HCT116 (cell line): ENCODE data around the gene SLC4A7. TPM values are rescaled to one million over a fixed set of nuclear protein-coding genes. Genes with fewer than 3 reads are reported as not detected.
A peak's percentile ranks its signal among the peaks of the same experiment; 100 is the strongest.

Source experiments
- ATAC-seq: fragments of 200-7000 bp; cut with Tn5 transposase; 2 replicates; pipeline ENCODE4 v1.9.1; 2020; ENCODE audit warnings: mild to moderate bottlenecking, moderate library complexity
- BruUV-seq: library from RNA; stranded (reverse); fragments of 400-500 nt; replicated peaks from 2 replicates; lab custom pipeline; 2021; lab: Mats Ljungman, UMichigan
- CTCF ChIA-PET: fragments of 300-600 bp; sonication (Branson Sonifier 250); formaldehyde crosslinking; loops from one replicate; lab custom pipeline; 2021; ENCODE audit warnings: antibody characterized with exemption; lab: Charles Lee
- POLR2A ChIA-PET: fragments of 300-600, 350-600 bp; sonication (Branson Sonifier 250); formaldehyde crosslinking; loops from one replicate; lab custom pipeline; 2021; ENCODE audit warnings: antibody characterized with exemption; lab: Charles Lee
- RAD21 ChIA-PET, 2 experiments: fragments of 300-600 bp; sonication (Branson Sonifier 250); formaldehyde crosslinking; loops; one replicate each; lab custom pipeline; 2023; ENCODE audit warnings: low total read pairs in 2 of 2; ENCODE audit not compliant: uncharacterized antibody in 2 of 2, unreplicated experiment in 2 of 2, low non-redundant PET in 1 of 2; lab: Charles Lee
- DNase-seq: peaks from one replicate; pipeline ENCODE4 v3.0.0-alpha.2; 2010; ENCODE audit warnings: low read depth, low spot score
- H2AFZ ChIP-seq: fragments of 200-600 bp; shearing (Covaris generic), sonication (generic); 2 replicates; pipeline ENCODE4 v1.6.1; 2017; ENCODE audit warnings: low read depth, mixed run types, mixed read lengths, antibody characterized with exemption, low read length; ENCODE audit not compliant: poor library complexity, severe bottlenecking
- H3K27ac ChIP-seq: 2 replicates; pipeline ENCODE4 v1.5.1; 2012; ENCODE audit warnings: low read depth, low read length
- H3K27me3 ChIP-seq: fragments of 200-600 bp; sonication (generic); 2 replicates; pipeline ENCODE4 v1.6.1; 2016; ENCODE audit warnings: mixed run types, low read length, mixed read lengths; ENCODE audit not compliant: insufficient read depth
- H3K36me3 ChIP-seq, 2 experiments: fragments of 200-500 bp in 1 of 2; fragments of 200-600 bp in 1 of 2; sonication (Bioruptor generic) in 1 of 2; sonication (generic) in 1 of 2; 2 replicates each; pipeline versions ENCODE4 v1.5.1 to v1.6.1; 2014 to 2016; ENCODE audit warnings: low read length in 2 of 2, inconsistent platforms in 1 of 2, mixed read lengths in 1 of 2, mixed run types in 1 of 2; ENCODE audit not compliant: insufficient read depth in 2 of 2, control insufficient read depth in 1 of 2
- H3K4me1 ChIP-seq, 2 experiments: fragments of 200-600 bp in 1 of 2; sonication (generic) in 1 of 2; 2 replicates each; pipeline versions ENCODE4 v1.5.1 to v1.6.1; 2012 to 2017; ENCODE audit warnings: low read length in 2 of 2, inconsistent platforms in 1 of 2, mild to moderate bottlenecking in 1 of 2, mixed read lengths in 1 of 2, mixed run types in 1 of 2, moderate library complexity in 1 of 2; ENCODE audit not compliant: insufficient read depth in 2 of 2, control insufficient read depth in 1 of 2
- H3K4me2 ChIP-seq: fragments of 200-600 bp; sonication (generic); 2 replicates; pipeline ENCODE4 v1.6.1; 2017; ENCODE audit warnings: mixed run types, low read length, mixed read lengths
- H3K4me3 ChIP-seq, 2 experiments: fragments of 200-600 bp in 1 of 2; sonication (generic) in 1 of 2; replicated peaks in 1 of 2; 2 replicates each; pipeline ENCODE4 v1.5.1; 2011 to 2016; ENCODE audit warnings: low read length in 2 of 2, control low read depth in 1 of 2, low read depth in 1 of 2, mild to moderate bottlenecking in 1 of 2, mixed read lengths in 1 of 2, mixed run types in 1 of 2
- H3K79me2 ChIP-seq: fragments of 200-600 bp; sonication (generic); 2 replicates; pipeline ENCODE4 v1.6.1; 2017; ENCODE audit warnings: mild to moderate bottlenecking, mixed run types, low read length, moderate library complexity, mixed read lengths; ENCODE audit not compliant: insufficient read depth
- H3K9ac ChIP-seq: fragments of 200-600 bp; sonication (generic); 2 replicates; pipeline ENCODE4 v1.6.1; 2016; ENCODE audit warnings: low read length, mixed read lengths
- H3K9me2 ChIP-seq: fragments of 200-600 bp; sonication (generic), shearing (Covaris generic); 2 replicates; pipeline ENCODE4 v1.6.1; 2017; ENCODE audit warnings: mixed run types, mild to moderate bottlenecking, moderate library complexity; ENCODE audit not compliant: insufficient read depth
- H3K9me3 ChIP-seq, 2 experiments: fragments of 200-500 bp in 1 of 2; fragments of 200-600 bp in 1 of 2; sonication (Bioruptor generic) in 1 of 2; sonication (generic) in 1 of 2; 2 replicates each; pipeline ENCODE4 v1.6.1; 2014 to 2017; ENCODE audit warnings: low read length in 2 of 2, mixed read lengths in 2 of 2, inconsistent platforms in 1 of 2, low read depth in 1 of 2, mild to moderate bottlenecking in 1 of 2, mixed run types in 1 of 2, moderate library complexity in 1 of 2; ENCODE audit not compliant: control insufficient read depth in 1 of 2, insufficient read depth in 1 of 2
- H4K20me1 ChIP-seq: fragments of 200-600 bp; sonication (generic), shearing (Covaris generic); 2 replicates; pipeline ENCODE4 v1.6.1; 2017; ENCODE audit warnings: mixed run types, mild to moderate bottlenecking, moderate library complexity; ENCODE audit not compliant: insufficient read depth
- CBX3 ChIP-seq: IDR thresholded peaks from 2 replicates; pipeline ENCODE4 v1.6.1; 2012; ENCODE audit warnings: low read depth
- CEBPB ChIP-seq: IDR thresholded peaks from 2 replicates; pipeline ENCODE4 v1.6.1; 2012; ENCODE audit warnings: low read depth
- ELF1 ChIP-seq: IDR thresholded peaks from 2 replicates; pipeline ENCODE4 v1.6.1; 2012; ENCODE audit warnings: low read depth, borderline replicate concordance
- EZH2 ChIP-seq: fragments of 200-600 bp; sonication (generic); IDR thresholded peaks from 2 replicates; pipeline ENCODE4 v1.6.1; 2017; ENCODE audit warnings: antibody characterized with exemption, mixed run types
- EZH2phosphoT487 ChIP-seq: fragments of 200-600 bp; IDR thresholded peaks from 2 replicates; pipeline ENCODE4 v1.6.1; 2018; ENCODE audit warnings: antibody characterized with exemption, borderline replicate concordance
- FOSL1 ChIP-seq: IDR thresholded peaks from 2 replicates; pipeline ENCODE4 v1.6.1; 2012; ENCODE audit warnings: low read depth
- JUND ChIP-seq: IDR thresholded peaks from 2 replicates; pipeline ENCODE4 v1.6.1; 2012
- POLR2AphosphoS5 ChIP-seq: IDR thresholded peaks from 2 replicates; pipeline ENCODE4 v1.6.1; 2011; ENCODE audit warnings: mild to moderate bottlenecking, low read depth, low read length, moderate library complexity
- SIN3A ChIP-seq: IDR thresholded peaks from 2 replicates; pipeline ENCODE4 v1.6.1; 2012; ENCODE audit warnings: low read depth
- SP1 ChIP-seq: IDR thresholded peaks from 2 replicates; pipeline ENCODE4 v1.6.1; 2012; ENCODE audit warnings: low read depth
- TCF7L2 ChIP-seq: IDR thresholded peaks from 2 replicates; pipeline ENCODE4 v1.7.0; 2011; ENCODE audit warnings: borderline replicate concordance, inconsistent platforms; ENCODE audit not compliant: insufficient read depth, insufficient read length; ENCODE audit errors: extremely low read depth
- YY1 ChIP-seq: IDR thresholded peaks from 2 replicates; pipeline ENCODE4 v1.6.1; 2011; ENCODE audit warnings: low read length, low read depth, moderate library complexity, mild to moderate bottlenecking; ENCODE audit not compliant: insufficient replicate concordance; ENCODE audit errors: extremely low read depth
- ZNF274 ChIP-seq: fragments of 200-500 bp; sonication (Bioruptor generic); IDR thresholded peaks from 2 replicates; pipeline ENCODE4 v1.6.1; 2014; ENCODE audit warnings: mild to moderate bottlenecking, low read depth, low read length, inconsistent platforms
- intact Hi-C: fragments of 100-400 bp; cut with micrococcal nuclease; formaldehyde crosslinking; loops from 2 replicates; pipeline ENCODE4 v1.10.0; 2022
- total RNA-seq: library from RNA; stranded (reverse); gene quantifications from one replicate; pipeline ENCODE4 v1.2.1, GENCODE V29; 2021; ENCODE audit not compliant: unreplicated experiment
- TF ChIP-seq, protein P1 (sequence below): IDR thresholded peaks from 2 replicates; pipeline ENCODE4 v1.6.1; 2012; ENCODE audit warnings: low read depth
- TF ChIP-seq, protein P2 (sequence below), 3 experiments: fragments of 200-600 bp in 1 of 3; sonication (generic) in 1 of 3; IDR thresholded peaks in 2 of 3; conservative IDR thresholded peaks in 1 of 3; 2 replicates each; pipeline ENCODE4 v1.5.1; 2012 to 2017; ENCODE audit warnings: low read depth in 2 of 3, low read length in 2 of 3, antibody characterized with exemption in 1 of 3, borderline replicate concordance in 1 of 3, control low read depth in 1 of 3, mild to moderate bottlenecking in 1 of 3, mixed read lengths in 1 of 3, mixed run types in 1 of 3, moderate library complexity in 1 of 3; ENCODE audit not compliant: insufficient read depth in 1 of 3
- TF ChIP-seq, protein P3 (sequence below): IDR thresholded peaks from 2 replicates; pipeline ENCODE4 v1.6.1; 2012
- TF ChIP-seq, protein P4 (sequence below): IDR thresholded peaks from 2 replicates; pipeline ENCODE4 v1.6.1; 2011; ENCODE audit warnings: mild to moderate bottlenecking, low read length, moderate library complexity; ENCODE audit not compliant: insufficient replicate concordance; ENCODE audit errors: extremely low read depth

SLC4A7 gene
- total RNA-seq, 1 experiment from 2014 or later: 37.6 TPM

DNA sequence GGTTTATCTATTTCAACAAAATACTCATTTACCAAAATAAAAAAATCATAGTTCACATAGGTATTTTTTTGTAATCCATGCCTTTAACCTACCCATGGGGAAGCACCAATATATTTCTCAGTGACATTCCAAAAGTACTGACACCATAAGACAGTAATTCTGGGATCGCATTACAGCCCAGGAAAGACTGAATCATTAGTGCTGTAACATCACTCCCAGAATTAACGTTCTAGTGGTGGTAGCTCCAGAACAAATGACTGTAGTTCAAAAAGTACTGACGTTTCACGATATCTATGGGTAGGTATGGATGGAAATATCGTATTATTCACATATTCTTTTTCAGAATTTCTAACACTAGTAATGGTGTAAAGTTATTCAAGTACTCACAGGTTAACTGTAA, 60.7 kb downstream of the SLC4A7 start:
- no peak overlapping the region for H3K4me3 ChIP-seq
- H3K27ac ChIP-seq: no peak overlapping the region
- ChIA-PET POLR2A (no interaction called here), RAD21 (no interaction called here), CTCF (no interaction called here)
- ATAC-seq (no peak), DNase-seq (peak; percentile 4)
- no peaks in the 10 kb centered on the region; the same call in 1 of the 2 replicates for H3K79me2 ChIP-seq
- BruUV-seq: no TSS peak
- TF ChIP-seq ELF1 (no peak), YY1 (no peak), EZH2phosphoT487 (no peak), EZH2 (no peak), CBX3 (no peak), ZNF274 (no peak), TCF7L2 (no peak), FOSL1 (peak; percentile 56), CEBPB (no peak), SP1 (no peak), JUND (peak; percentile 53; the same call in 1 of the 2 replicates), SIN3A (no peak), POLR2AphosphoS5 (no peak)
- TF ChIP-seq, protein P1, sequence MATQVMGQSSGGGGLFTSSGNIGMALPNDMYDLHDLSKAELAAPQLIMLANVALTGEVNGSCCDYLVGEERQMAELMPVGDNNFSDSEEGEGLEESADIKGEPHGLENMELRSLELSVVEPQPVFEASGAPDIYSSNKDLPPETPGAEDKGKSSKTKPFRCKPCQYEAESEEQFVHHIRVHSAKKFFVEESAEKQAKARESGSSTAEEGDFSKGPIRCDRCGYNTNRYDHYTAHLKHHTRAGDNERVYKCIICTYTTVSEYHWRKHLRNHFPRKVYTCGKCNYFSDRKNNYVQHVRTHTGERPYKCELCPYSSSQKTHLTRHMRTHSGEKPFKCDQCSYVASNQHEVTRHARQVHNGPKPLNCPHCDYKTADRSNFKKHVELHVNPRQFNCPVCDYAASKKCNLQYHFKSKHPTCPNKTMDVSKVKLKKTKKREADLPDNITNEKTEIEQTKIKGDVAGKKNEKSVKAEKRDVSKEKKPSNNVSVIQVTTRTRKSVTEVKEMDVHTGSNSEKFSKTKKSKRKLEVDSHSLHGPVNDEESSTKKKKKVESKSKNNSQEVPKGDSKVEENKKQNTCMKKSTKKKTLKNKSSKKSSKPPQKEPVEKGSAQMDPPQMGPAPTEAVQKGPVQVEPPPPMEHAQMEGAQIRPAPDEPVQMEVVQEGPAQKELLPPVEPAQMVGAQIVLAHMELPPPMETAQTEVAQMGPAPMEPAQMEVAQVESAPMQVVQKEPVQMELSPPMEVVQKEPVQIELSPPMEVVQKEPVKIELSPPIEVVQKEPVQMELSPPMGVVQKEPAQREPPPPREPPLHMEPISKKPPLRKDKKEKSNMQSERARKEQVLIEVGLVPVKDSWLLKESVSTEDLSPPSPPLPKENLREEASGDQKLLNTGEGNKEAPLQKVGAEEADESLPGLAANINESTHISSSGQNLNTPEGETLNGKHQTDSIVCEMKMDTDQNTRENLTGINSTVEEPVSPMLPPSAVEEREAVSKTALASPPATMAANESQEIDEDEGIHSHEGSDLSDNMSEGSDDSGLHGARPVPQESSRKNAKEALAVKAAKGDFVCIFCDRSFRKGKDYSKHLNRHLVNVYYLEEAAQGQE: no peak
- TF ChIP-seq, protein P2, sequence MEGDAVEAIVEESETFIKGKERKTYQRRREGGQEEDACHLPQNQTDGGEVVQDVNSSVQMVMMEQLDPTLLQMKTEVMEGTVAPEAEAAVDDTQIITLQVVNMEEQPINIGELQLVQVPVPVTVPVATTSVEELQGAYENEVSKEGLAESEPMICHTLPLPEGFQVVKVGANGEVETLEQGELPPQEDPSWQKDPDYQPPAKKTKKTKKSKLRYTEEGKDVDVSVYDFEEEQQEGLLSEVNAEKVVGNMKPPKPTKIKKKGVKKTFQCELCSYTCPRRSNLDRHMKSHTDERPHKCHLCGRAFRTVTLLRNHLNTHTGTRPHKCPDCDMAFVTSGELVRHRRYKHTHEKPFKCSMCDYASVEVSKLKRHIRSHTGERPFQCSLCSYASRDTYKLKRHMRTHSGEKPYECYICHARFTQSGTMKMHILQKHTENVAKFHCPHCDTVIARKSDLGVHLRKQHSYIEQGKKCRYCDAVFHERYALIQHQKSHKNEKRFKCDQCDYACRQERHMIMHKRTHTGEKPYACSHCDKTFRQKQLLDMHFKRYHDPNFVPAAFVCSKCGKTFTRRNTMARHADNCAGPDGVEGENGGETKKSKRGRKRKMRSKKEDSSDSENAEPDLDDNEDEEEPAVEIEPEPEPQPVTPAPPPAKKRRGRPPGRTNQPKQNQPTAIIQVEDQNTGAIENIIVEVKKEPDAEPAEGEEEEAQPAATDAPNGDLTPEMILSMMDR (IDR thresholded peaks at IDR 0.05 in 2 of 3, conservative IDR thresholded peaks at IDR 0.05 in 1 of 3; ENCODE audit: borderline replicate concordance in 1 of 3, insufficient read depth in 1 of 3, low read depth in 2 of 3, low read length in 2 of 3): no peak
- TF ChIP-seq, protein P3, sequence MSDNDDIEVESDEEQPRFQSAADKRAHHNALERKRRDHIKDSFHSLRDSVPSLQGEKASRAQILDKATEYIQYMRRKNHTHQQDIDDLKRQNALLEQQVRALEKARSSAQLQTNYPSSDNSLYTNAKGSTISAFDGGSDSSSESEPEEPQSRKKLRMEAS: no peak
- TF ChIP-seq, protein P4, sequence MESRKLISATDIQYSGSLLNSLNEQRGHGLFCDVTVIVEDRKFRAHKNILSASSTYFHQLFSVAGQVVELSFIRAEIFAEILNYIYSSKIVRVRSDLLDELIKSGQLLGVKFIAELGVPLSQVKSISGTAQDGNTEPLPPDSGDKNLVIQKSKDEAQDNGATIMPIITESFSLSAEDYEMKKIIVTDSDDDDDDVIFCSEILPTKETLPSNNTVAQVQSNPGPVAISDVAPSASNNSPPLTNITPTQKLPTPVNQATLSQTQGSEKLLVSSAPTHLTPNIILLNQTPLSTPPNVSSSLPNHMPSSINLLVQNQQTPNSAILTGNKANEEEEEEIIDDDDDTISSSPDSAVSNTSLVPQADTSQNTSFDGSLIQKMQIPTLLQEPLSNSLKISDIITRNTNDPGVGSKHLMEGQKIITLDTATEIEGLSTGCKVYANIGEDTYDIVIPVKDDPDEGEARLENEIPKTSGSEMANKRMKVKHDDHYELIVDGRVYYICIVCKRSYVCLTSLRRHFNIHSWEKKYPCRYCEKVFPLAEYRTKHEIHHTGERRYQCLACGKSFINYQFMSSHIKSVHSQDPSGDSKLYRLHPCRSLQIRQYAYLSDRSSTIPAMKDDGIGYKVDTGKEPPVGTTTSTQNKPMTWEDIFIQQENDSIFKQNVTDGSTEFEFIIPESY: no peak
- H3K9me2 ChIP-seq: no peaks in the 10 kb centered on the region
- peaks cover 0 to 4% of the 10 kb centered on the region in 2 experiments; a peak in 1 of 4 replicates for H3K4me1 ChIP-seq
- H2AFZ ChIP-seq: no peak overlapping the region
- no peak overlapping the region for H3K9ac ChIP-seq
- H4K20me1 ChIP-seq: no peaks in the 10 kb centered on the region
- no peaks in the 10 kb centered on the region for H3K9me3 ChIP-seq
- H3K4me2 ChIP-seq: no peak overlapping the region
- H3K36me3 ChIP-seq: peaks cover 7 to 11% of the 10 kb centered on the region in 2 experiments; a peak in 3 of 4 replicates
- H3K27me3 ChIP-seq: no peaks in the 10 kb centered on the region
- intact Hi-C loops: no loop called here
